Mucosa of stomach (tissue), 1 donor: Measurements from ENCODE around the gene DNASE1L1.

Experiments
- H3K27me3 ChIP-seq: one replicate; pipeline ENCODE4 v1.7.0; 2013; ENCODE audit warnings: mild to moderate bottlenecking, low read length; ENCODE audit not compliant: control insufficient read depth, insufficient read depth
- H3K36me3 ChIP-seq: one replicate; pipeline ENCODE4 v1.7.0; 2013; ENCODE audit warnings: low read length; ENCODE audit not compliant: control insufficient read depth, insufficient read depth
- H3K4me1 ChIP-seq: one replicate; pipeline ENCODE4 v1.7.0; 2013; ENCODE audit warnings: mild to moderate bottlenecking, low read length; ENCODE audit not compliant: control insufficient read depth, insufficient read depth
- H3K4me3 ChIP-seq: one replicate; pipeline ENCODE4 v1.7.0; 2013; ENCODE audit warnings: low read length
- H3K9ac ChIP-seq: one replicate; pipeline ENCODE4 v1.7.0; 2013; ENCODE audit warnings: mild to moderate bottlenecking, low read length, moderate library complexity
- H3K9me3 ChIP-seq: one replicate; pipeline ENCODE4 v1.7.0; 2013; ENCODE audit warnings: mild to moderate bottlenecking, low read length, moderate library complexity; ENCODE audit not compliant: control insufficient read depth
- donor health status: Pancreatic carcinoma.

Gene DNASE1L1

GRCh38 chrX:154355094-154355775 is 53.8 kb downstream of the DNASE1L1 start:
- Histone ChIP-seq H3K9me3 (no peaks in the 10 kb centered on the region), H3K4me1 (peaks cover 14% of the 10 kb centered on the region), H3K36me3 (no peaks in the 10 kb centered on the region), H3K4me3 (no peak overlapping the region), H3K27me3 (no peaks in the 10 kb centered on the region), H3K9ac (no peak overlapping the region)

GRCh38 chrX:154354516-154354915 is 54.5 kb downstream of the DNASE1L1 start:
- H3K36me3 ChIP-seq: no peaks in the 10 kb centered on the region
- no peak overlapping the region for H3K9ac ChIP-seq
- no peaks in the 10 kb centered on the region for H3K9me3 ChIP-seq
- no peak overlapping the region for H3K4me3 ChIP-seq
- H3K27me3 ChIP-seq: no peaks in the 10 kb centered on the region
- H3K4me1 ChIP-seq: peaks cover 17% of the 10 kb centered on the region

- peaks cover 17% of the 10 kb centered on the region for H3K4me1 ChIP-seq
- no peaks in the 10 kb centered on the region for H3K36me3 ChIP-seq
- H3K4me3 ChIP-seq: no peak overlapping the region
- no peaks in the 10 kb centered on the region for H3K27me3 ChIP-seq
- no peak overlapping the region for H3K9ac ChIP-seq
- H3K9me3 ChIP-seq: no peaks in the 10 kb centered on the region
Measured at GRCh38 chrX:154354013-154354412, 55.0 kb downstream of the DNASE1L1 start.

GRCh38 chrX:154353172-154353843 is 55.7 kb downstream of the DNASE1L1 start:
- Histone ChIP-seq H3K36me3 (no peaks in the 10 kb centered on the region), H3K4me3 (no peak overlapping the region)

GRCh38 chrX:154352466-154352865 is 56.6 kb downstream of the DNASE1L1 start:
- no peaks in the 10 kb centered on the region for H3K27me3 ChIP-seq
- no peak overlapping the region for H3K4me3 ChIP-seq
- H3K36me3 ChIP-seq: no peaks in the 10 kb centered on the region
- H3K4me1 ChIP-seq: peaks cover 17% of the 10 kb centered on the region
- H3K9me3 ChIP-seq: no peaks in the 10 kb centered on the region
- no peak overlapping the region for H3K9ac ChIP-seq

More at GRCh38 chrX:154353172-154353843, 55.7 kb downstream of the DNASE1L1 start:
- peaks cover 17% of the 10 kb centered on the region for H3K4me1 ChIP-seq
- no peaks in the 10 kb centered on the region for H3K27me3 ChIP-seq
- H3K9me3 ChIP-seq: no peaks in the 10 kb centered on the region
- H3K9ac ChIP-seq: no peak overlapping the region

- Histone ChIP-seq H3K36me3 (no peaks in the 10 kb centered on the region), H3K27me3 (no peaks in the 10 kb centered on the region), H3K9me3 (no peaks in the 10 kb centered on the region), H3K4me3 (no peak overlapping the region), H3K9ac (no peak overlapping the region), H3K4me1 (peaks cover 17% of the 10 kb centered on the region)
Measured at GRCh38 chrX:154352012-154352401, 57.0 kb downstream of the DNASE1L1 start.
